HepG2 (cell line): ENCODE data around the gene AQP10. TPM values are rescaled to one million over a fixed set of nuclear protein-coding genes. Genes with fewer than 3 reads are reported as not detected.
"Not testable (repeated sequence)": the region's sequence is repeated elsewhere in the genome, so short reads cannot be mapped to it uniquely, and the experiment has no call there.

Source experiments
- ATAC-seq: fragments of 200-7000 bp; cut with Tn5 transposase; 3 replicates; pipeline ENCODE4 v1.9.1; 2020; ENCODE audit warnings: mild to moderate bottlenecking, moderate library complexity
- BruUV-seq: library from RNA; stranded (reverse); fragments of 400-500 nt; replicated peaks from 2 replicates; lab custom pipeline; 2021; lab: Mats Ljungman, UMichigan
- CTCF ChIA-PET: fragments of 300-600 bp; formaldehyde crosslinking; extraction: SDS; loops from one replicate; lab custom pipeline; 2021; ENCODE audit warnings: low total read pairs, inconsistent platforms, low intra/inter-chr PET ratio; lab: Yijun Ruan, JAX
- POLR2A ChIA-PET: fragments of 350-600 bp; sonication (Branson Sonifier 250); formaldehyde crosslinking; loops from one replicate; lab custom pipeline; 2020; ENCODE audit warnings: antibody characterized with exemption, inconsistent platforms; lab: Yijun Ruan, JAX
- DNase-seq: peaks from one replicate; pipeline ENCODE4 v3.0.0-alpha.2; 2015; ENCODE audit warnings: low spot score
- FAIRE-seq: peaks from 3 replicates; lab custom pipeline; 2011; peaks lifted over from hg19 to GRCh38; lab: Jason Lieb, UNC
- H2AFZ ChIP-seq: one replicate; pipeline ENCODE4 v1.6.1; 2011; ENCODE audit warnings: low read length, inconsistent platforms
- H3K27ac ChIP-seq: fragments of 300-600 bp; 3 replicates; pipeline ENCODE4 v1.8.0; 2011; ENCODE audit warnings: mixed run types, mild to moderate bottlenecking, mixed read lengths, low read length, inconsistent platforms; ENCODE audit not compliant: insufficient read depth; ENCODE audit errors: extremely low read length
- H3K27me3 ChIP-seq, 2 experiments: fragments of 200-600 bp in 1 of 2; 2 replicates in 1 of 2; 3 replicates in 1 of 2; pipeline versions ENCODE4 v1.6.0 to v1.8.0; 2011; ENCODE audit warnings: low read length in 2 of 2, mild to moderate bottlenecking in 2 of 2, moderate library complexity in 2 of 2, inconsistent platforms in 1 of 2; ENCODE audit not compliant: insufficient read depth in 2 of 2, control insufficient read depth in 1 of 2
- H3K36me3 ChIP-seq, 2 experiments: fragments of 200-600 bp in 1 of 2; replicated peaks in 1 of 2; 2 replicates in 1 of 2; 3 replicates in 1 of 2; pipeline versions ENCODE4 v1.5.1 to v1.8.0; 2011; ENCODE audit warnings: low read length in 2 of 2, inconsistent platforms in 1 of 2; ENCODE audit not compliant: insufficient read depth in 2 of 2, control insufficient read depth in 1 of 2
- H3K4me1 ChIP-seq: 2 replicates; pipeline ENCODE4 v1.5.1; 2012; ENCODE audit warnings: low read length, inconsistent platforms; ENCODE audit not compliant: insufficient read depth
- H3K4me2 ChIP-seq: 2 replicates; pipeline ENCODE4 v1.6.0; 2011; ENCODE audit warnings: low read depth, low read length, inconsistent platforms
- H3K4me3 ChIP-seq, 3 experiments: fragments of 200-600 bp in 1 of 3; sonication (generic), shearing (Covaris generic) in 1 of 3; replicated peaks in 1 of 3; 2 replicates each; pipeline ENCODE4 v1.5.1; 2011 to 2016; ENCODE audit warnings: low read length in 3 of 3, inconsistent platforms in 2 of 3, low read depth in 2 of 3, mild to moderate bottlenecking in 2 of 3, control low read depth in 1 of 3, mixed read lengths in 1 of 3; ENCODE audit not compliant: insufficient read depth in 1 of 3
- H3K79me2 ChIP-seq: one replicate; pipeline ENCODE4 v1.6.1; 2011; ENCODE audit warnings: low read length, inconsistent platforms; ENCODE audit not compliant: insufficient read depth
- H3K9ac ChIP-seq: 2 replicates; pipeline ENCODE4 v1.6.0; 2011; ENCODE audit warnings: mild to moderate bottlenecking, low read depth, low read length, inconsistent platforms; ENCODE audit not compliant: insufficient read depth
- H3K9me3 ChIP-seq: 2 replicates; pipeline ENCODE4 v1.5.1; 2012; ENCODE audit warnings: mild to moderate bottlenecking, low read length
- H4K20me1 ChIP-seq: 2 replicates; pipeline ENCODE4 v1.6.0; 2011; ENCODE audit warnings: inconsistent platforms, mild to moderate bottlenecking, low read length, moderate library complexity; ENCODE audit not compliant: insufficient read depth
- CTCF ChIP-seq: sonication (generic); formaldehyde crosslinking; IDR thresholded peaks from 2 replicates; pipeline ENCODE4 v1.5.0; 2020; ENCODE audit warnings: mild to moderate bottlenecking, missing genetic modification reagents, moderate library complexity
- KAT8 ChIP-seq: IDR thresholded peaks from 2 replicates; pipeline ENCODE4 v1.6.1; 2016; ENCODE audit warnings: missing genetic modification reagents, missing compliant biosample characterization
- RAD21 ChIP-seq: fragments of 450-650 bp; formaldehyde crosslinking; IDR thresholded peaks from 2 replicates; pipeline ENCODE4 v1.5.0; 2020; ENCODE audit warnings: mild to moderate bottlenecking
- STAG1 ChIP-seq: sonication (generic); formaldehyde crosslinking; IDR thresholded peaks from 2 replicates; pipeline ENCODE4 v1.4.0; 2020; ENCODE audit warnings: missing genetic modification reagents
- ZNF138 ChIP-seq: sonication (generic); formaldehyde crosslinking; IDR thresholded peaks from 2 replicates; pipeline ENCODE4 v1.5.0; 2020; ENCODE audit warnings: mild to moderate bottlenecking, low read depth, missing genetic modification reagents
- ZNF263 ChIP-seq: sonication (generic); formaldehyde crosslinking; IDR thresholded peaks from 2 replicates; pipeline ENCODE4 v1.4.0; 2020; ENCODE audit warnings: missing genetic modification reagents
- ZNF460 ChIP-seq: sonication (generic); formaldehyde crosslinking; IDR thresholded peaks from 2 replicates; pipeline ENCODE4 v1.5.1; 2020; ENCODE audit warnings: missing genetic modification reagents, mild to moderate bottlenecking, borderline replicate concordance
- ZNF770 ChIP-seq: sonication (generic); formaldehyde crosslinking; IDR thresholded peaks from 2 replicates; pipeline ENCODE4 v1.5.0; 2020; ENCODE audit warnings: mild to moderate bottlenecking, missing genetic modification reagents
- WGBS: methylation state at CpG from one replicate; pipeline ENCODE4 v1.1.6; 2017; ENCODE audit warnings: low lambda C conversion rate; 5-methylcytosine and 5-hydroxymethylcytosine counted together
- in situ Hi-C: cut with HindIII; loops from 2 replicates; pipeline ENCODE4 v1.10.0; 2017; ENCODE audit warnings: low pct_unique_long_range_greater_than_20kb; ENCODE audit not compliant: extremely low pct_ligation_motif_present
- intact Hi-C: fragments of 100-400 bp; cut with micrococcal nuclease; formaldehyde crosslinking; loops from one replicate; pipeline ENCODE4 v1.10.0; 2022; ENCODE audit not compliant: unreplicated experiment
- polyA plus RNA-seq, 8 experiments: library from polyadenylated mRNA; depleted of rRNA in 3 of 8; stranded (reverse) in 7 of 8; unstranded in 1 of 8; fragments of >200 nt; fragmentation: Illumina TruSeq in 4 of 8; extraction: Trizol in 4 of 8; gene quantifications; 2 replicates each; pipeline versions ENCODE4 v1.2.1 to v1.2.3, GENCODE V29; 2011 to 2016; ENCODE audit warnings: low read depth in 4 of 8, missing spikeins in 1 of 8, mixed read lengths in 1 of 8; ENCODE audit not compliant: insufficient read depth in 1 of 8
- total RNA-seq, 5 experiments: library from RNA; depleted of rRNA; stranded (reverse); fragments of >200 nt; fragmentation: Illumina TruSeq; extraction: Trizol; gene quantifications; 2 replicates each; pipeline ENCODE4 v1.2.3, GENCODE V29; 2016; ENCODE audit warnings: low read depth in 1 of 5

AQP10 gene
- total and polyA plus RNA-seq, 2 of the 13 experiments (the other 11 are each of a cell fraction or from before 2014, with no cell fraction given): 0.30 TPM; not detected in 1

GRCh38 chr1:154276797-154277196, 44.1 kb upstream of the AQP10 start:
- no TSS peak for BruUV-seq
- H3K27me3 ChIP-seq: no peaks in the 10 kb centered on the region; a peak in 1 of 5 replicates
- TF ChIP-seq ZNF263 (CRISPR knock-in tag): peak; percentile 81
- no peak for TF ChIP-seq ZNF138 (CRISPR knock-in tag)
- no peak for TF ChIP-seq KAT8 (CRISPR knock-in tag)
- peak; percentile 66 for TF ChIP-seq ZNF460
- TF ChIP-seq STAG1: peak; percentile 71
- peak; percentile 62 for TF ChIP-seq CTCF (CRISPR knock-in tag)
- TF ChIP-seq ZNF770 (CRISPR knock-in tag): peak; percentile 93
- peak; percentile 29; the same call in 1 of the 2 replicates for TF ChIP-seq RAD21
- TF ChIP-seq, all 625 proteins: peak for 6
- ChIA-PET POLR2A (interaction anchor here (2.1 kb wide), 1 partner anchor 58 kb away, joined by 5 read pairs; no protein-coding TSS in a partner anchor), CTCF (interaction anchor here (0.9 kb wide), 1 partner anchor 58 kb away, joined by 6 read pairs; no protein-coding TSS in a partner anchor)
- Histone ChIP-seq H3K79me2 (peaks cover 11% of the 10 kb centered on the region), H3K4me1 (peaks cover 24% of the 10 kb centered on the region), H3K36me3 (peaks cover 0 to 9% of the 10 kb centered on the region in 2 experiments; a peak in 3 of 5 replicates), H4K20me1 (no peaks in the 10 kb centered on the region), H3K4me2 (no peak overlapping the region), H3K9ac (no peak overlapping the region), H3K4me3 (no peak overlapping the region), H2AFZ (no peak overlapping the region), H3K9me3 (no peaks in the 10 kb centered on the region), H3K27ac (no peak overlapping the region)
- FAIRE-seq (no peak), DNase-seq (no peak), ATAC-seq (no peak)
- in situ Hi-C loops: no loop called here
- intact Hi-C loops: loop anchor here (1.0 kb wide), 1 partner anchor 58 kb away; no protein-coding TSS in a partner anchor
- 80% methylated on average over 7 of the region's 7 CpGs for WGBS

- DNase-seq, H3K9me3 ChIP-seq, H3K9ac ChIP-seq, H3K4me2 ChIP-seq, POLR2A ChIA-PET, ATAC-seq, BruUV-seq, H3K79me2 ChIP-seq, H2AFZ ChIP-seq, H3K27me3 ChIP-seq, H3K27ac ChIP-seq, intact Hi-C loops, FAIRE-seq, H3K36me3 ChIP-seq, in situ Hi-C loops, H3K4me3 ChIP-seq, H4K20me1 ChIP-seq, CTCF ChIA-PET: not testable (repeated sequence)
- H3K4me1 ChIP-seq: peaks cover 13% of the 10 kb centered on the region
- WGBS: 71% methylated on average over 8 of the region's 30 CpGs
These were observed 33.3 kb upstream of the AQP10 start for GRCh38 chr1:154287591-154287990.
